SK-N-SH (cell line): ENCODE measurements around the gene DTX1. TPM values are rescaled to one million over a fixed set of nuclear protein-coding genes. Genes with fewer than 3 reads are reported as not detected.

Source experiments
- CTCF ChIA-PET: fragments of 300-600, 350-600 bp; formaldehyde crosslinking; extraction: SDS; loops from one replicate; lab custom pipeline; 2021; lab: Yijun Ruan, JAX
- POLR2A ChIA-PET: fragments of 350-600 bp; sonication (Branson Sonifier 250); formaldehyde crosslinking; extraction: SDS; loops from one replicate; lab custom pipeline; 2020; ENCODE audit warnings: antibody characterized with exemption, inconsistent platforms; lab: Yijun Ruan, JAX
- DNase-seq: peaks from one replicate; pipeline ENCODE4 v3.0.0; 2012
- H2AFZ ChIP-seq: fragments of 200-600 bp; sonication (generic); 2 replicates; pipeline ENCODE4 v1.8.1; 2016; ENCODE audit warnings: antibody characterized with exemption, mild to moderate bottlenecking, low read depth
- H3F3A ChIP-seq: fragments of 200-600 bp; sonication (generic); replicated peaks from 2 replicates; pipeline ENCODE3; 2016; ENCODE audit warnings: antibody characterized with exemption, mild to moderate bottlenecking; ENCODE audit not compliant: insufficient read depth
- H3K27ac ChIP-seq, 2 experiments: fragments of 200-500 bp in 1 of 2; fragments of 200-600 bp in 1 of 2; sonication (Bioruptor generic) in 1 of 2; sonication (generic), shearing (Covaris generic) in 1 of 2; 2 replicates each; pipeline versions ENCODE4 v1.5.1 to v1.6.1; 2014 to 2016; ENCODE audit warnings: low read depth in 2 of 2, inconsistent platforms in 1 of 2, low read length in 1 of 2, mild to moderate bottlenecking in 1 of 2, mixed read lengths in 1 of 2
- H3K27me3 ChIP-seq: fragments of 200-600 bp; sonication (generic), shearing (Covaris generic); 2 replicates; pipeline ENCODE4 v1.6.1; 2016; ENCODE audit warnings: mixed run types; ENCODE audit not compliant: insufficient read depth
- H3K36me3 ChIP-seq, 2 experiments: fragments of 200-500 bp in 1 of 2; fragments of 200-600 bp in 1 of 2; sonication (Bioruptor generic) in 1 of 2; sonication (generic) in 1 of 2; replicated peaks in 1 of 2; 2 replicates each; pipeline versions ENCODE3 to v1.5.1; 2014 to 2016; ENCODE audit warnings: low read length in 1 of 2, mild to moderate bottlenecking in 1 of 2; ENCODE audit not compliant: insufficient read depth in 2 of 2, control insufficient read depth in 1 of 2
- H3K4me1 ChIP-seq, 2 experiments: fragments of 200-500 bp in 1 of 2; fragments of 200-600 bp in 1 of 2; sonication (Bioruptor generic) in 1 of 2; sonication (generic), shearing (Covaris generic) in 1 of 2; 2 replicates each; pipeline versions ENCODE4 v1.5.1 to v1.6.1; 2014 to 2016; ENCODE audit warnings: low read depth in 1 of 2, low read length in 1 of 2, mixed run types in 1 of 2; ENCODE audit not compliant: insufficient read depth in 2 of 2, control insufficient read depth in 1 of 2
- H3K4me2 ChIP-seq: fragments of 200-600 bp; sonication (generic), shearing (Covaris generic); 2 replicates; pipeline ENCODE4 v1.6.1; 2017; ENCODE audit warnings: mixed run types
- H3K4me3 ChIP-seq, 2 experiments: fragments of 200-500 bp in 1 of 2; fragments of 200-600 bp in 1 of 2; sonication (Bioruptor generic) in 1 of 2; sonication (generic), shearing (Covaris generic) in 1 of 2; 2 replicates each; pipeline versions ENCODE4 v1.5.1 to v1.8.1; 2014 to 2016; ENCODE audit warnings: low read depth in 2 of 2, inconsistent platforms in 1 of 2, low read length in 1 of 2, mild to moderate bottlenecking in 1 of 2, mixed read lengths in 1 of 2, moderate library complexity in 1 of 2
- H3K79me2 ChIP-seq: fragments of 200-600 bp; sonication (generic); 2 replicates; pipeline ENCODE4 v1.8.1; 2017; ENCODE audit warnings: mild to moderate bottlenecking; ENCODE audit not compliant: insufficient read depth
- H3K9ac ChIP-seq: fragments of 200-600 bp; sonication (generic); 2 replicates; pipeline ENCODE4 v1.6.1; 2017; ENCODE audit warnings: mixed run types
- H3K9me2 ChIP-seq: fragments of 200-600 bp; sonication (generic); 2 replicates; pipeline ENCODE4 v1.6.1; 2017; ENCODE audit warnings: mixed run types
- H3K9me3 ChIP-seq: fragments of 200-600 bp; sonication (generic); 2 replicates; pipeline ENCODE4 v1.6.1; 2017; ENCODE audit warnings: mixed run types, mild to moderate bottlenecking, moderate library complexity
- H4K20me1 ChIP-seq: fragments of 200-600 bp; sonication (generic); 2 replicates; pipeline ENCODE4 v1.6.1; 2017; ENCODE audit warnings: mild to moderate bottlenecking, mixed run types; ENCODE audit not compliant: insufficient read depth
- CHD2 ChIP-seq: fragments of 150-350 bp; IDR thresholded peaks from 2 replicates; pipeline ENCODE4 v1.6.1; 2018; ENCODE audit warnings: low read length; ENCODE audit not compliant: partially characterized antibody
- CTCF ChIP-seq: fragments of 200-600 bp; sonication (generic); IDR thresholded peaks from 2 replicates; pipeline ENCODE4 v1.6.1; 2017; ENCODE audit warnings: antibody characterized with exemption, mild to moderate bottlenecking, moderate library complexity
- EP300 ChIP-seq, 2 experiments: IDR thresholded peaks; 2 replicates each; pipeline versions ENCODE4 v1.4.0 to v1.6.1; 2012; ENCODE audit warnings: borderline replicate concordance in 1 of 2, low read depth in 1 of 2, low read length in 1 of 2
- GABPA ChIP-seq: IDR thresholded peaks from 2 replicates; pipeline ENCODE4 v1.4.0; 2012; ENCODE audit warnings: low read depth, mild to moderate bottlenecking
- JUND ChIP-seq: IDR thresholded peaks from 2 replicates; pipeline ENCODE4 v1.4.0; 2012
- MAX ChIP-seq: IDR thresholded peaks from 2 replicates; pipeline ENCODE4 v1.4.0; 2012; ENCODE audit warnings: low read depth
- MEF2A ChIP-seq: IDR thresholded peaks from 2 replicates; pipeline ENCODE4 v1.4.0; 2012; ENCODE audit warnings: low read depth, borderline replicate concordance
- MXI1 ChIP-seq: IDR thresholded peaks from 2 replicates; pipeline ENCODE4 v1.6.1; 2012; ENCODE audit warnings: mild to moderate bottlenecking, low read depth, low read length, improper control_type of control experiment
- RFX5 ChIP-seq: IDR thresholded peaks from 2 replicates; pipeline ENCODE4 v1.6.1; 2012; ENCODE audit warnings: mild to moderate bottlenecking, improper control_type of control experiment, low read length
- RXRA ChIP-seq: IDR thresholded peaks from 2 replicates; pipeline ENCODE4 v1.4.0; 2012; ENCODE audit warnings: low read depth, mild to moderate bottlenecking, borderline replicate concordance
- SIN3A ChIP-seq: IDR thresholded peaks from 2 replicates; pipeline ENCODE4 v1.6.1; 2012; ENCODE audit warnings: low read depth, mild to moderate bottlenecking, low read length, moderate library complexity, borderline replicate concordance
- SMC3 ChIP-seq: IDR thresholded peaks from 2 replicates; pipeline ENCODE4 v1.6.1; 2012; ENCODE audit warnings: low read depth, low read length, improper control_type of control experiment
- TAF1 ChIP-seq: IDR thresholded peaks from 2 replicates; pipeline ENCODE4 v1.6.1; 2012; ENCODE audit warnings: low read depth, mild to moderate bottlenecking, low read length, moderate library complexity, borderline replicate concordance
- TCF12 ChIP-seq: IDR thresholded peaks from 2 replicates; pipeline ENCODE4 v1.4.0; 2012
- TEAD4 ChIP-seq: IDR thresholded peaks from 2 replicates; pipeline ENCODE4 v1.4.0; 2012; ENCODE audit warnings: mild to moderate bottlenecking, borderline replicate concordance; ENCODE audit not compliant: insufficient read depth
- USF2 ChIP-seq: fragments of 150-350 bp; IDR thresholded peaks from 2 replicates; pipeline ENCODE4 v1.6.1; 2017; ENCODE audit warnings: antibody characterized with exemption, low read length, low read depth, borderline replicate concordance
- ZBTB33 ChIP-seq: IDR thresholded peaks from 2 replicates; pipeline ENCODE4 v1.4.0; 2012; ENCODE audit warnings: low read depth, borderline replicate concordance
- WGBS: methylation state at CpG from one replicate; pipeline ENCODE4 v1.1.6; 2017; ENCODE audit warnings: low lambda C conversion rate; 5-methylcytosine and 5-hydroxymethylcytosine counted together
- polyA plus RNA-seq, 3 experiments: library from polyadenylated mRNA; depleted of rRNA; stranded (reverse); fragments of >200 nt; gene quantifications; 2 replicates each; pipeline ENCODE4 v1.2.3, GENCODE V29; 2012

Gene DTX1
- polyA plus RNA-seq, 1 of the 3 experiments (the other 2 are of a cell fraction) = 0.72 TPM

DNA sequence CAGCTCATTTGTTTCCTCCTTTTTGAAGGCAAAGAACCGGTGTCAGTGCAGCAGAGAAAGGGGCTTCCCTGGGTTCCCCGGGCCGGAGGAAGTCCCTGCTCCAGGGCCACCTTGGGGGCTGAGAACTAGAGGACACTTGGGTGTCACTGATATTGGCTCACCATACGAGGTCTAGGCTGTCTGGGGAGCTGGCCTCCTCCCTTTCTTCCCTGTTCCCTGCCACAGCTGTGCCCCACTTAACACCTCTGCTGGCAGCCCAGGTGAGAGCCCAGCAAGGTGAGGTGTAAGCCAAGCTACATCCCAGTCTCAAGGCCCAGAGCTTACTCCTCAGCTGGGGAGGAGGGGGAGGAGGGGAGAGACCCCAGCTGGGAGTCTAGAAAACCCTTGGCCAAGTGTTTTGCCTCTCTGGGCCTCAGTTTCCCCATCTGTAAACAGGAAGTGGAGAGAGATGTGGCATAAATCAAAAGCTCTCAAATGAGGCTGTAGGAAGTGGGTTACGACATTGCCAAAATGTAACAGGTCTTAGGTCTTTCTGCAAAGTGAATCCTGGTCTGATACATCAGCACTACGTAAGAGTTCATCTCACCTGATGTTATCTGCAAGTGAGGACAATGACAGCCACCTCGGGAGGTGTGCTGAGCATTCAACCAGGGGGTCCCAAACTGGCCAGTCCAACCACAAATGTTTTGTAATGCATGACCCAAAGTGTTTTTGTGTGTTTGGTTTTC, 53.5 kb downstream of the DTX1 start:
- ChIA-PET POLR2A (interaction anchor here (0.5 kb wide), 1 partner anchor 46 kb away, joined by 3 read pairs; no protein-coding TSS in a partner anchor), CTCF (interaction anchor here (0.9 to 1.5 kb wide), 4 partner anchors 11 to 64 kb away, joined by 4 to 5 read pairs (median 4); no protein-coding TSS in a partner anchor)
- Histone ChIP-seq H3K4me3 (no peak overlapping the region), H3K9me2 (no peaks in the 10 kb centered on the region), H3K4me2 (no peak overlapping the region), H3K9ac (no peak overlapping the region), H3K27me3 (no peaks in the 10 kb centered on the region), H3K27ac (no peak overlapping the region), H4K20me1 (no peaks in the 10 kb centered on the region), H3K9me3 (no peaks in the 10 kb centered on the region), H3F3A (no peaks in the 10 kb centered on the region), H2AFZ (no peak overlapping the region), H3K4me1 (no peaks in the 10 kb centered on the region), H3K36me3 (no peaks in the 10 kb centered on the region), H3K79me2 (no peaks in the 10 kb centered on the region)
- TF ChIP-seq SIN3A (no peak), USF2 (no peak), TAF1 (no peak), GABPA (no peak), MEF2A (no peak), CTCF (no peak), TEAD4 (no peak), RXRA (no peak), SMC3 (no peak), CHD2 (no peak), ZBTB33 (no peak), JUND (no peak), MXI1 (no peak), MAX (no peak), EP300 (IDR thresholded peaks at IDR 0.05; ENCODE audit: borderline replicate concordance in 1 of 2, low read depth in 1 of 2, low read length in 1 of 2) (no peak), RFX5 (no peak), TCF12 (no peak)
- no peak for DNase-seq
- 43% methylated on average over 6 of the region's 7 CpGs for WGBS
